Heart left ventricle (tissue), 13 donors: Measurements from ENCODE around the gene GNAT2.

Experiments used
- CTCF ChIP-seq, 12 donors: fragments of 200-600 bp; sonication (generic) in 4 of 12; IDR thresholded peaks; one replicate each; pipeline versions ENCODE4 v1.5.0 to v1.8.0; 2018 to 2022; ENCODE audit warnings: antibody characterized with exemption in 12 of 12, mild to moderate bottlenecking in 5 of 12
- POLR2A ChIP-seq, 2 donors: fragments of 450-650 bp; IDR thresholded peaks; one replicate each; pipeline ENCODE4 v1.6.1; 2017; ENCODE audit warnings: antibody characterized with exemption in 2 of 2, mild to moderate bottlenecking in 2 of 2, moderate library complexity in 2 of 2
- donor health status: ischemic (EF 13 %, LVEDD 7.1; RV severe dilation, severe dysfunction).
- donor health status: DM: no; HTN: yes; CAD: no.
- donor health status: DM: no; HTN: no; CAD: no.
- donor health status: ischemic (EF 25% LVEDD 6.9; RV normal size, moderate dysfunction).
- donor health status: ischemic (EF 25% LVEDD 5.7; RV mildly dilated, moderate dysfunction).
- donor health status: ischemic (EF 35%, LVEDD 5.7; RV mildly dilated, moderate dysfunction).
- donor health status: nonischemic (EF 11% LVEDD 7.7; RV severe dilation, severe dysfunction).
- donor health status: DM: yes; HTN: yes; CAD: no.
- donor health status: PGD.
- donor health status: ischemic (EF 29% LVEDD 5.4; RV normal size, mild dysfunction).
- donor health status: nonischemic (EF 23%, LVEDD 6.1; RV moderate dilation, normal function).

- TF ChIP-seq CTCF (IDR thresholded peaks at IDR 0.05) (no peak), POLR2A (IDR thresholded peaks at IDR 0.05) (no peak)
These were observed 37.4 kb downstream of the GNAT2 start for GRCh38 chr1:109582021-109582420.
